KMS-11 (cell line): ENCODE results near the gene SLC38A6.

Experiments
- H2AFZ ChIP-seq: fragments of 200-600 bp; sonication (generic); 2 replicates; pipeline ENCODE4 v1.6.1; 2016; ENCODE audit warnings: antibody characterized with exemption, mixed run types, low read depth
- H3K27ac ChIP-seq: fragments of 200-600 bp; sonication (generic); 2 replicates; pipeline ENCODE4 v1.6.1; 2016; ENCODE audit warnings: mild to moderate bottlenecking, mixed run types
- H3K27me3 ChIP-seq: fragments of 200-600 bp; sonication (generic); 2 replicates; pipeline ENCODE4 v1.6.1; 2017; ENCODE audit warnings: mild to moderate bottlenecking, low read depth, mixed run types, moderate library complexity; ENCODE audit not compliant: insufficient read depth
- H3K36me3 ChIP-seq: fragments of 200-600 bp; sonication (generic); 2 replicates; pipeline ENCODE4 v1.6.1; 2017; ENCODE audit warnings: mild to moderate bottlenecking, mixed run types; ENCODE audit not compliant: insufficient read depth
- H3K4me1 ChIP-seq: fragments of 200-600 bp; sonication (generic); 2 replicates; pipeline ENCODE4 v1.6.1; 2016; ENCODE audit warnings: mild to moderate bottlenecking, low read depth, mixed run types; ENCODE audit not compliant: poor library complexity, severe bottlenecking
- H3K4me2 ChIP-seq: fragments of 200-600 bp; sonication (generic); 2 replicates; pipeline ENCODE4 v1.7.0; 2016; ENCODE audit warnings: mild to moderate bottlenecking, mixed run types
- H3K4me3 ChIP-seq: fragments of 200-600 bp; sonication (generic); IDR thresholded peaks from 2 replicates; pipeline ENCODE4 v1.6.1; 2017; ENCODE audit warnings: low read depth, low read length, mixed read lengths; ENCODE audit not compliant: insufficient read depth
- H3K79me2 ChIP-seq: fragments of 200-600 bp; sonication (generic); 2 replicates; pipeline ENCODE4 v1.6.1; 2016; ENCODE audit warnings: low read depth, mixed run types; ENCODE audit not compliant: insufficient read depth
- H3K9ac ChIP-seq: fragments of 200-600 bp; sonication (generic); 2 replicates; pipeline ENCODE4 v1.6.1; 2016; ENCODE audit warnings: mild to moderate bottlenecking, mixed run types
- H4K20me1 ChIP-seq: fragments of 200-600 bp; sonication (generic); 2 replicates; pipeline ENCODE4 v1.6.1; 2016; ENCODE audit warnings: mild to moderate bottlenecking, mixed run types; ENCODE audit not compliant: insufficient read depth
- TF ChIP-seq, protein P1 (sequence below): fragments of 200-600 bp; sonication (generic); conservative IDR thresholded peaks from 2 replicates; pipeline ENCODE4 v1.6.1; 2017; ENCODE audit warnings: low read depth, mild to moderate bottlenecking, antibody characterized with exemption, low read length, moderate library complexity, mixed read lengths

Gene SLC38A6

DNA sequence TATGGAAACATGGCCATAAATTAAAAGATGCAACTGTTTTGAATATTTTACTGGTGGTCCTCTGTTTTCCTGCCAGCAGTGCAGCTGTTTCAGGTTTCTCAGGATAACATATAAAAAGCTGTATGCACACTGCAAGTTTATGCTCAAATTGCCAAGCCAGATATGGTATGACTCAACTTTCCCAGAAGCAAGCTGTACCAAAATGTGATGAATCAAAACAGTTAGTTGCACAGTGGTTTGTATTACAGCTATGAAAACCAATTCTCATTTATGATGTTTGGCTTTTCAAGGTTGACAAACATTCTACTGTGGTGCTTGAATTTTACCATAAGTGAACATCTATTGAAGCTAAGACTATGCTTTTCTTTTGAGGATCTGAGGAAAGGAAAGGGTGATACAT is 15.6 kb upstream of the SLC38A6 start:
- no peak overlapping the region for H3K27ac ChIP-seq
- no peaks in the 10 kb centered on the region for H3K79me2 ChIP-seq

DNA sequence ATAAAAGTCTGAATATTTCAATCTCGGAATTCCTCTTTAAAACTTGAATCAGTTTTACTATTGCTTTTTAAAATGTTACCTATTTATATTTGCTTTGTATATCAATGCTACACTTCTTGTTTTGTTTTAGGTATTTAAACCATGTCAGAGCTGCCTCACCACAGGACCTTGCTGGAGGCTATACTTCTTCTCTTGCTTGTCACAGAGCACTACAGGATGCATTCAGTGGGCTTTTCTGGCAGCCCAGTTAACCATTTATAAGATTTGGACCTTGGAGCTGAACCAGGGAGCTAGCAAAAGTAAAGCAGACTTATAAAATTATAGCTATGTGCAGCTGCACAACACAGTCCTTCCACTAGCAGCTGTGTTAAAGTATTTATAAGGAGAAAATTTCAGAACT is 12.9 kb upstream of the SLC38A6 start:
- TF ChIP-seq, protein P1, sequence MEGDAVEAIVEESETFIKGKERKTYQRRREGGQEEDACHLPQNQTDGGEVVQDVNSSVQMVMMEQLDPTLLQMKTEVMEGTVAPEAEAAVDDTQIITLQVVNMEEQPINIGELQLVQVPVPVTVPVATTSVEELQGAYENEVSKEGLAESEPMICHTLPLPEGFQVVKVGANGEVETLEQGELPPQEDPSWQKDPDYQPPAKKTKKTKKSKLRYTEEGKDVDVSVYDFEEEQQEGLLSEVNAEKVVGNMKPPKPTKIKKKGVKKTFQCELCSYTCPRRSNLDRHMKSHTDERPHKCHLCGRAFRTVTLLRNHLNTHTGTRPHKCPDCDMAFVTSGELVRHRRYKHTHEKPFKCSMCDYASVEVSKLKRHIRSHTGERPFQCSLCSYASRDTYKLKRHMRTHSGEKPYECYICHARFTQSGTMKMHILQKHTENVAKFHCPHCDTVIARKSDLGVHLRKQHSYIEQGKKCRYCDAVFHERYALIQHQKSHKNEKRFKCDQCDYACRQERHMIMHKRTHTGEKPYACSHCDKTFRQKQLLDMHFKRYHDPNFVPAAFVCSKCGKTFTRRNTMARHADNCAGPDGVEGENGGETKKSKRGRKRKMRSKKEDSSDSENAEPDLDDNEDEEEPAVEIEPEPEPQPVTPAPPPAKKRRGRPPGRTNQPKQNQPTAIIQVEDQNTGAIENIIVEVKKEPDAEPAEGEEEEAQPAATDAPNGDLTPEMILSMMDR = no peak
- H3K79me2 ChIP-seq = no peaks in the 10 kb centered on the region
- H3K4me2 ChIP-seq = no peak overlapping the region
- H3K27ac ChIP-seq = no peak overlapping the region
- no peak overlapping the region for H3K9ac ChIP-seq
- peaks cover 8% of the 10 kb centered on the region for H3K4me1 ChIP-seq
- H3K36me3 ChIP-seq = no peaks in the 10 kb centered on the region
- H3K4me3 ChIP-seq = no peak overlapping the region
- no peak overlapping the region for H2AFZ ChIP-seq
- no peaks in the 10 kb centered on the region for H4K20me1 ChIP-seq
- H3K27me3 ChIP-seq = no peaks in the 10 kb centered on the region

More for the DNA sequence above, 15.6 kb upstream of the SLC38A6 start:
- Histone ChIP-seq H4K20me1 (no peaks in the 10 kb centered on the region), H3K27me3 (no peaks in the 10 kb centered on the region), H3K36me3 (no peaks in the 10 kb centered on the region), H2AFZ (no peak overlapping the region), H3K4me2 (no peak overlapping the region), H3K9ac (no peak overlapping the region), H3K4me1 (peaks cover 8% of the 10 kb centered on the region), H3K4me3 (no peak overlapping the region)
- TF ChIP-seq, protein P1 = no peak

DNA sequence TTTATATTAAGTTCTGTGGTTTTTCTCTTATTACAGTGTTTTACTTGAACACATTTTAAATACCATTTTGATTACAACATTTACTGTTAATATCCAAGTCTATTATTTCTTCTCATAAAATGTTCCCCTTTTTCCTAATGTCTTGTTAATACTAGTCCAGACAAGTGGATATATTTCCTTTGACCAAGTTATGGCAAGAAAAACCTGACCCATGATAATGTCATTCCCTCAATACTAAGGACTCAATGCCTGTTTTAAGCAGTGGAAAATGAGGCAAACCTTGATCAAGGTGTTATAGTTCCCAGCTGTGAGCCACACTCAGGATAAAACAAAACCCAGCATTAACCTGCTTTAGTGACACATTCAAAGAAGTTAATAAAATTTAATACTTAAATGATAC is 12.4 kb upstream of the SLC38A6 start:
- no peaks in the 10 kb centered on the region for H3K36me3 ChIP-seq
- H3K4me2 ChIP-seq = no peak overlapping the region
- no peak overlapping the region for H3K9ac ChIP-seq
- H2AFZ ChIP-seq = no peak overlapping the region
- H3K27ac ChIP-seq = no peak overlapping the region
- peaks cover 8% of the 10 kb centered on the region for H3K4me1 ChIP-seq
- no peaks in the 10 kb centered on the region for H3K27me3 ChIP-seq
- TF ChIP-seq, protein P1 = no peak
- H4K20me1 ChIP-seq = no peaks in the 10 kb centered on the region
- H3K79me2 ChIP-seq = no peaks in the 10 kb centered on the region
- no peak overlapping the region for H3K4me3 ChIP-seq

DNA sequence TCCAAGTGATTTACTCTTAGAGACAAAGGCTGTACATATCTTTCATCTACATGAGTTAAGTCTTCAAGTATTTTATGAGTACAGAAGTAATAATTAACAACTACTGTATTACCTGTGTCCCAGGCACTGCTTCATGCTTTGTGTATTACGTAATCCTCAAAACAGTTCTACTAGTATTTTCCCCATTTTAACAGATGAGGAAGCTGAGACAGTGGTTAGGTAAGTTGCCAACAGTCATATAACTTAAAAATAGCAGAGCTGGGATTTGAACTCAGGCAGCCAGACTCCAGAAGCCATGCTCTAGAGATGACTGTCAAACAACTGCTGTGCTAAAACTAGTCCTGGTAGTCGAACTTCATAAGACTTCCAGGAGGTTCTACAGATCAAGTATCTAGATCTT is 10.9 kb upstream of the SLC38A6 start:
- Histone ChIP-seq H3K4me3 (no peak overlapping the region), H3K4me2 (no peak overlapping the region), H3K9ac (no peak overlapping the region), H3K36me3 (no peaks in the 10 kb centered on the region), H4K20me1 (no peaks in the 10 kb centered on the region), H3K27ac (no peak overlapping the region), H3K4me1 (peaks cover 8% of the 10 kb centered on the region), H2AFZ (no peak overlapping the region), H3K27me3 (no peaks in the 10 kb centered on the region), H3K79me2 (no peaks in the 10 kb centered on the region)
- TF ChIP-seq, protein P1 = no peak

DNA sequence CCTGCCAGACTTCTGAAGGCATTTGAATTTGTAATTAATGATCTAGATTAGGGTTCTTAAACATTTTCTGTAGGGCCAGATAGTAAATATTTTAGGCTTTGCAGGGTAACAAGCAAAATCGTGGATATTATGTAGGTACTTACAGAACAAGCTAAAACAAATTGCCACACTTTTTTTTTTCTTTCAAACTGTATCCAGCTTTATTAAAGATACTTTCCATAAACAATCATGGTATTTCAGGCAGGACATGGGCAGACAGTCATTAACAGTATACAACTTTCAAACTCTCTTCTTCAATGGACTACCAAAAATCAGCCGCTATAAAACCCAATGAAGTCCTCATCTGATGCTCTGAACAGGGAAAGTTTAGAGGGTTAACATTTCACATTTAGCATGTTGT is 9.8 kb upstream of the SLC38A6 start:
- Histone ChIP-seq H3K79me2 (no peaks in the 10 kb centered on the region), H3K4me1 (peaks cover 8% of the 10 kb centered on the region), H4K20me1 (no peaks in the 10 kb centered on the region), H3K4me2 (no peak overlapping the region), H3K27me3 (no peaks in the 10 kb centered on the region), H2AFZ (no peak overlapping the region), H3K4me3 (no peak overlapping the region), H3K36me3 (no peaks in the 10 kb centered on the region), H3K27ac (no peak overlapping the region), H3K9ac (no peak overlapping the region)
- TF ChIP-seq, protein P1 = no peak
